Astrocyte (in vitro differentiated cells and primary cell): ENCODE results near the gene OR5D18.

ENCODE experiments used
- CTCF ChIP-seq: IDR thresholded peaks from 2 replicates; pipeline ENCODE4 v1.5.1; 2011; ENCODE audit warnings: low read depth, mild to moderate bottlenecking, inconsistent platforms, low read length, moderate library complexity; ENCODE audit not compliant: insufficient read depth
- EZH2 ChIP-seq: IDR thresholded peaks from 2 replicates; pipeline ENCODE4 v1.6.1; 2012; ENCODE audit warnings: mild to moderate bottlenecking, low read length, inconsistent platforms; ENCODE audit not compliant: insufficient read depth

- TF ChIP-seq CTCF (no peak), EZH2 (no peak)
These were observed 19.0 kb downstream of the OR5D18 start, which contains the start of gene OR5D16 for GRCh38 chr11:55838452-55838851.
